Activated B cell treated with CpG ODN at 0.5 μM for 24 hours (primary cell): Measurements from ENCODE around the gene SSPN. TPM values are rescaled to one million over a fixed set of nuclear protein-coding genes. Genes with fewer than 3 reads are reported as not detected.

ENCODE experiments used
- ATAC-seq: fragments of 200-7000 bp; cut with Tn5 transposase; one replicate; pipeline ENCODE4 v1.10.0; 2021; ENCODE audit warnings: low read depth, mild to moderate bottlenecking, moderate library complexity
- CTCF ChIA-PET: fragments of 350-600 bp; sonication (Branson Sonifier 250); formaldehyde crosslinking; loops from one replicate; lab custom pipeline; 2021; ENCODE audit warnings: antibody characterized with exemption; lab: Charles Lee
- POLR2A ChIA-PET: fragments of 350-600 bp; sonication (Branson Sonifier 250); formaldehyde crosslinking; loops from one replicate; lab custom pipeline; 2021; ENCODE audit warnings: antibody characterized with exemption; lab: Charles Lee
- DNase-seq: peaks from one replicate; pipeline ENCODE4 v3.0.0; 2022
- H3K27ac Mint-ChIP-seq: one replicate; pipeline ENCODE4 v1.8.0; 2020; ENCODE audit warnings: mixed read lengths
- H3K27me3 Mint-ChIP-seq: one replicate; pipeline ENCODE4 v1.8.0; 2021; ENCODE audit warnings: mixed read lengths
- H3K36me3 Mint-ChIP-seq: one replicate; pipeline ENCODE4 v1.8.0; 2021; ENCODE audit warnings: low read depth, mixed read lengths
- H3K4me1 Mint-ChIP-seq: one replicate; pipeline ENCODE4 v1.8.0; 2021; ENCODE audit warnings: mixed read lengths
- H3K4me3 Mint-ChIP-seq: one replicate; pipeline ENCODE4 v1.8.0; 2020; ENCODE audit warnings: mild to moderate bottlenecking, mixed read lengths
- H3K9me3 Mint-ChIP-seq: one replicate; pipeline ENCODE4 v1.8.0; 2020; ENCODE audit warnings: mixed read lengths
- CTCF ChIP-seq: fragments of 200-600 bp; IDR thresholded peaks from one replicate; pipeline ENCODE4 v1.8.0; 2022; ENCODE audit warnings: antibody characterized with exemption, mild to moderate bottlenecking
- intact Hi-C: fragments of 100-400 bp; cut with micrococcal nuclease; formaldehyde crosslinking; loops from one replicate; pipeline ENCODE4 v1.15.1; 2024
- total RNA-seq: library from RNA; stranded (reverse); gene quantifications from 2 replicates; pipeline ENCODE4 v1.2.3, GENCODE V29; 2022

The SSPN gene
- total RNA-seq, 1 donor from 2014 or later = 3.0 TPM

DNA sequence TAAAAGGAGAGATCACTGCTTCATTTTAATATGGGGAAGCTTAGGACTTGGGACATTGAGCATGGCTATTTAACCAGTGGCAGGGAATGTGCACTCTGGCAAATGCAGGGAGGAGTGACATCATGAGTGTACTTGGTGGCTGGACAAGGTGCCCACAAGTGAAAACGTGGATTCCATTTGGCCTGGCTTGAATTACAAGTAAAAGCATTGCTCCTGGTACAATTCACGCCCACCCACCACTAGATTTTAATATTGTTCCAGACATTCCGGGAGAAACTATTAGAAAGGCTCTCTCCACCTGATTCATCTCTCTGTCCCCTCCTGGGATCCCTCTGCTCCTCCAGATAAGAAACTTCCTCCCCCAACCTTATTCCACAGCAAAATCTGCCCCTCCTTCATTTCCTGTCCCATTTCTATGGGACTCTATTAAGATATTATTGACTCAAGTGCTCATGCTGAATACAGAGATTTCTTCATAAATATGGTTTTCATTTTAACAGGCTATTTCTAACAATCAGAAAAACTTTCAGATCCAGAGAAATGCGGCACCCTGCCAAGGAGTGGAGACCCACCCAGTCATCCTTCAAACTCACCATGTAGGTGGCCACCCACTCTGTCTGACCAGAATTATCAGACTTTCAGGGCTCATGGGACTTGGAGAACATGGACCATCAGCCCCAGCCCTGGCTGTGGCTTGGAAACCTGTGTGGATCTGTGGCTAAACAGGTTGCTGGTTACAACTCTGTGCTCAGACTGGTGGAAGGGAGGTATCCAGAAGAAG, 43.2 kb downstream of the SSPN start:
- Mint-ChIP-seq H3K4me1 (no peaks in the 10 kb centered on the region), H3K4me3 (no peak overlapping the region), H3K9me3 (no peaks in the 10 kb centered on the region), H3K27me3 (no peaks in the 10 kb centered on the region), H3K27ac (no peak overlapping the region), H3K36me3 (no peaks in the 10 kb centered on the region)
- intact Hi-C loops = no loop called here
- ATAC-seq (no peak), DNase-seq (no peak)
- POLR2A ChIA-PET = no interaction called here
- CTCF ChIA-PET = no interaction called here
- TF ChIP-seq CTCF = no peak

- ATAC-seq = no peak
- DNase-seq = no peak
- no peak for TF ChIP-seq CTCF
- no peaks in the 10 kb centered on the region for H3K36me3 Mint-ChIP-seq
- CTCF ChIA-PET = no interaction called here
- no peak overlapping the region for H3K27ac Mint-ChIP-seq
- H3K9me3 Mint-ChIP-seq = no peaks in the 10 kb centered on the region
- intact Hi-C loops = no loop called here
- H3K27me3 Mint-ChIP-seq = no peaks in the 10 kb centered on the region
- POLR2A ChIA-PET = no interaction called here
- no peaks in the 10 kb centered on the region for H3K4me1 Mint-ChIP-seq
- no peak overlapping the region for H3K4me3 Mint-ChIP-seq
Measured at GRCh38 chr12:26239122-26239851, 43.9 kb downstream of the SSPN start.

DNA sequence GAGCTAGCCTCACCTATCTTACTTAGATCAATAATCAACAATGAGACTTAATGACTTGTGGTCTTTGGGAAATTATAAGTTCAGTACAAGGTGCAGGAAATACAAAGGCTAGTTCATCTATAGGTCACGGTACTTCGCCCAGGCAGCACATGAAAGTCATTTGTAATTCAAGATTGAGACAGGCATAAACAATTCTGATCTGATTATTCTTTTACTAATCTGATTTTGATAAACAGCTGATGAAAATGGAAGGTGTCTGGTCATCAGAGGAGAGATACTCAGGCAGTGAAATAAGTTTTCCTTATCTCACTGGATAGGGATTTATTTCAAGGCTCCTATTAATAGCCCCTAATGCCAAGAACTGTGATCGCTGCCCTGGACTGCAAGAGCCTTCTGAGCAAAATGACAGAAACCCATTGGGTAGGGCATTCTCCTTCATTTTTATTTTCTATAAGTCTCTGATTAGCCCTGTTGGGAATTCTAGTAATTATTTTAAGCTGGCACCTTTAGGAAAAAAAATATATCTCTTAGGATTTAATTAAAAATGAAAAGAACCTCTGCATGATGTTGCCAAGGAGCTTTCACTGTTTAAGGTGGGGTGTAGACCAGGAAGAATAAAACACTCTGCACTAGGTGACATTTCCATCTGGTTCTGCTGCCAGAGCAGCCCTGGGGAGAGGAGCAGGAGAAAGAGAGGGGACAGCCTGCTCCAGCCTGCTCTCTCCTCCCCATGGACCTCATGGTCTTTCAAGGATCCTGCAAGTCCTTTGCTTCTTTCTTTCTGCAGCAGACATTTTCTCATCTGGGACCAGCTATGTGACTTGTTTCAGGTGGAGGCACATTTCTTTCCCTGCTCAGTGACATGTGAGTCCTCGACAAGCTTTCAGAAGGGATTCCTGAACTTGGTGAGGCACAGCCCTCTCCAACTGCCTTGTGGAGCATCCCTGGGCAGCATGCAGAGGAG, 44.8 kb downstream of the SSPN start:
- no peaks in the 10 kb centered on the region for H3K36me3 Mint-ChIP-seq
- ATAC-seq (no peak), DNase-seq (no peak)
- no peaks in the 10 kb centered on the region for H3K9me3 Mint-ChIP-seq
- intact Hi-C loops = no loop called here
- no peak for TF ChIP-seq CTCF
- no peak overlapping the region for H3K4me3 Mint-ChIP-seq
- H3K4me1 Mint-ChIP-seq = no peaks in the 10 kb centered on the region
- no peak overlapping the region for H3K27ac Mint-ChIP-seq
- ChIA-PET POLR2A (interaction anchor here (0.5 to 0.6 kb wide), 2 partner anchors 989 to 1086 kb away, joined by 3 read pairs; partner anchors contain the start of gene KRAS), CTCF (no interaction called here)
- no peaks in the 10 kb centered on the region for H3K27me3 Mint-ChIP-seq

GRCh38 chr12:26241080-26241479, 45.7 kb downstream of the SSPN start:
- Mint-ChIP-seq H3K4me3 (no peak overlapping the region), H3K36me3 (no peaks in the 10 kb centered on the region), H3K27ac (no peak overlapping the region), H3K9me3 (no peaks in the 10 kb centered on the region), H3K4me1 (no peaks in the 10 kb centered on the region), H3K27me3 (no peaks in the 10 kb centered on the region)
- intact Hi-C loops = no loop called here
- ChIA-PET CTCF (no interaction called here), POLR2A (no interaction called here)
- ATAC-seq (no peak), DNase-seq (no peak)
- TF ChIP-seq CTCF = no peak
